A549 treated with AZD9567 at 1 μM for 4 hours (cell line): Measurements from ENCODE around the gene DTHD1. TPM values are rescaled to one million over a fixed set of nuclear protein-coding genes. Genes with fewer than 3 reads are reported as not detected.

ENCODE experiments used
- total RNA-seq: library from RNA; stranded (reverse); fragments of 200-300 nt; extraction: Qiagen RNA extraction; gene quantifications from 5 replicates; pipeline ENCODE4 v1.2.3, GENCODE V29; 2022; ENCODE audit not compliant: insufficient read depth

DTHD1 gene
- total RNA-seq, result not detected in 5 replicates

DNA sequence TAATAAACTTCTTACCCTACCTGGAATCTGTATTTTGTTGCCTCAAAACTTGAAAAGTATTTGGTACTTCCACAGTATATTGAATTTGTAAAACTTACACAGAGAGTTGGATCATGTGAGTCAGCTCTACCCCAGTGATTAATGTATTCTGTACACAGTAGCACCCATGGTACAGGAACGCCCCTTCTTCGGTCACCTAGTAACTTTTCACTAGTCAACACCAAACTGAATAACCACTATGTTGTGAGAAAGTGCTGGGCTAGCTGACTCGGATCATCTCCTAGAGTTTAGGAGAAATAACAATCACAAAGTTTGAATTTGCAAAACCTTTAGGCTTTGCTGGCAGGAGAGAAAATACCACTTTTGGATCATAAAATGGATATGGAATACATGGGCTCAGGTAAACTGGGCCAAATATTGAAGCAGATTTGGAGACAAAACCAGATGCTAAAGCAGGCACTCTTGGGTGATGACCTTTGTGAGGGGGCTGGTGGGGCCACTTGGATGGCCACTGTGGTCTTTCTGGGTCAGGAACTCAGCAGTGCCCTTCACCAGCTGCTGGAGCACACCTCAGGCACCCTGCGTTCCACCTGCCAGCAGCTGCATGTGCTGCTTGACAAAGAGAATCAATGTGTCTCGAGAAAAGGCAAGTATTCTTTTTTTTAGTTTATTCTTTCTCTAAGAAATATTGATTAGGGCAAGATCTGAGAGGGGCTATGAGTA is at the start of gene DTHD1:
Gene DTHD1 (plus strand): TSS at position 233 of the 723 bp plus-strand sequence. CDS start 143 bp downstream, at position 376.

DNA sequence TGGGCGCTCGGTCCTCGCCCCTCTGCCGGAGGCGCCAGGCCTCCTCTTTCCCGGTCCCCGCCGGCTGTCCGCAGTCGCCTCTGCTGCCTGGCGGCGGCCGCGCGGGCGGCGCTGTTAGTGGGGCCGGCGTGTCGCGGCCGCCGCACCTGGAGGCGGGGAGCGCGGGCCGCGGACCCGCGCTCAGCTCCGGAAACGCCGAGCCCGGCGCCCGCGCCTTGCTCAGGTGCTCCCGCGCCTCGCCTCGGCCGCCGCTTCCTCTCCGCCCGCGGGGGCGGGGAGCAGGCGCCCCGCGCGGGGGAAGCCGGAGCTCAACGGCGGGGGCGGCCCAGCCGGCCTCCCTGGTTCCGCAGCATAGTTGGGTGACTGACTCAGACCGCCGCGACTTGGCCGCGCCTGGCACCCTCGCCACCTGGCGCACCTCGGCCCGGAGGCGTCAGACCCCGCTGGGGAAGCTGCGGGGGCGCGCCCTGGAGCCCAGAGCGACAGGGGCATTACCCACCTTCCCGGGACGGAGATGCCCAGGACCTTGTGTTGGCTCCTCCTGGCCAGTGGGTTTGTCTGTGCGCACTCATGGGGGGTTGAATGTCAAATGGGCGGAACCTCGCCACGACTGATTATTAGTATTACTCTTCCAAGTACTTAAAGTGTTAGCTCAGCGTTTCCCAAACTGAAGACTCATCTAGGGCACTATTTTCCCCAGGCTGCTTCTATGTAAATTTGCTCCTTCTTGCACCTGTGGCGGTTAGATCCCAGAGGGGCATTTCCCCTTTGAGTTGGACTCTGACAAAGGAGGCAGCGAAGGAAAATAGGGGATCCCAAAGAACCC is 36.9 kb upstream of the DTHD1 start, which contains the start of gene ARAP2:
Gene ARAP2 (minus strand): TSS at position 258 of the 826 bp plus-strand sequence. CDS start 15,028 bp downstream, outside the sequence.

Other genes with a start within 250 kb of the DTHD1 start
- 0.33 to 0.77 TPM (median 0.52 TPM) in 4 of 5 replicates, not detected in the other for gene ARAP2, start 37.1 kb upstream of the DTHD1 start, total RNA-seq